Upper lobe of left lung (tissue), 6 donors: ENCODE data around the gene GSTT2. TPM values are rescaled to one million over a fixed set of nuclear protein-coding genes. Genes with fewer than 3 reads are reported as not detected.
A peak's percentile ranks its signal among the peaks of the same experiment; 100 is the strongest.
"Not testable (repeated sequence)": the region's sequence is repeated elsewhere in the genome, so short reads cannot be mapped to it uniquely, and the experiment has no call there.

ENCODE experiments used
- ATAC-seq, 2 donors: fragments of 200-7000 bp; cut with Tn5 transposase; one replicate each; pipeline ENCODE4 v1.9.1; 2022; ENCODE audit warnings: mild to moderate bottlenecking in 2 of 2, moderate library complexity in 2 of 2; ENCODE audit not compliant: low FRiP score in 2 of 2
- DNase-seq, 2 donors: peaks; one replicate each; pipeline ENCODE4 v3.0.0-alpha.2; 2019 to 2020
- H3K27ac ChIP-seq, 4 donors: fragments of 200-600 bp; sonication (generic); one replicate each; pipeline ENCODE4 v1.5.1; 2016 to 2019
- H3K27me3 ChIP-seq, 4 donors: fragments of 200-600 bp; sonication (generic); one replicate each; pipeline ENCODE4 v1.5.1; 2017 to 2019
- H3K36me3 ChIP-seq, 4 donors: fragments of 200-600 bp; sonication (generic); one replicate each; pipeline ENCODE4 v1.5.1; 2016 to 2019
- H3K4me1 ChIP-seq, 4 donors: fragments of 200-600 bp; sonication (generic); one replicate each; pipeline ENCODE4 v1.5.1; 2018 to 2019
- H3K4me3 ChIP-seq, 4 donors: fragments of 200-600 bp; sonication (generic); one replicate each; pipeline ENCODE4 v1.5.1; 2017 to 2019; ENCODE audit warnings: mild to moderate bottlenecking in 2 of 4, moderate library complexity in 1 of 4
- H3K9me3 ChIP-seq, 4 donors: fragments of 200-600 bp; sonication (generic); one replicate each; pipeline ENCODE4 v1.5.1; 2018 to 2019
- EP300 ChIP-seq, 4 donors: sonication (generic); formaldehyde crosslinking; IDR thresholded peaks; one replicate each; pipeline ENCODE4 v1.5.1; 2017; ENCODE audit warnings: antibody characterized with exemption in 4 of 4, control low read depth in 2 of 4
- POLR2A ChIP-seq, 4 donors: fragments of 450-650 bp; IDR thresholded peaks; one replicate each; pipeline ENCODE4 v1.5.1; 2016 to 2017; ENCODE audit warnings: antibody characterized with exemption in 4 of 4, mild to moderate bottlenecking in 2 of 4
- POLR2AphosphoS5 ChIP-seq, 2 donors: sonication (generic); formaldehyde crosslinking; IDR thresholded peaks; one replicate each; pipeline ENCODE4 v1.5.1; 2017; ENCODE audit warnings: antibody characterized with exemption in 2 of 2
- WGBS, 2 donors: methylation state at CpG; one replicate each; pipeline ENCODE4 v1.1.5; 2017 to 2018; 5-methylcytosine and 5-hydroxymethylcytosine counted together
- total RNA-seq, 6 donors: library from RNA; depleted of rRNA in 4 of 6; stranded (reverse); fragments of >200 nt in 4 of 6; gene quantifications; one replicate each; pipeline versions ENCODE4 v1.1.0 to v1.2.1, GENCODE V29; 2016 to 2021
- TF ChIP-seq, protein P1 (sequence below), 6 experiments: fragments of 450-650 bp in 4 of 6; fragments of 200-600 bp in 2 of 6; sonication (generic) in 2 of 6; IDR thresholded peaks; one replicate each; pipeline ENCODE4 v1.5.1; 2016 to 2019; ENCODE audit warnings: antibody characterized with exemption in 6 of 6
- donor health status: DM: no; HTN: no; CAD: no; lungs with moderate emphysema.
- donor health status: DM: no; HTN: yes; CAD: no; lungs with severe emphysema.

The GSTT2 gene
- total RNA-seq, 6 donors from 2014 or later: 0.29 to 0.88 TPM; not detected in 4

DNA sequence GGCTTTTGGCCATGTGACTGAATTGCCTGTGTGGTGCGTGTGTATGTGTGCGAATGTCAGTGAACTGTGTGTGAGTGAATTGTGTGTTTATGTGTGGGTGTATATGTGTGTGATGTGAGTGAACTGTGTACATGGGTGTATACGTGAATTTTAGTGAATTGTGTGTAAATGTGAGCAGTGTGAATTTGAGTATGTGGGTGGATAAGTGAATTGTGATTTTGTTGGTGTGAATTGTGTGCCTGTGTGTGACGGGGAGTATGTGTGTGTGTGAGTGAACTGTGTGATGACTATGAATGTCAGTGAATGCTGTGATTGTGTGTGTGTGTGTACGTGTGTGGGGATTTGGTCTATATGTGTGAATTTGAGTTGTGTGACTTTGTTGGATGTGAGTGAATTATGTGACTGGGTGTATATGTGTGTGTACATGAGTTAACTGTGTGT, 9.7 kb upstream of the GSTT2 start:
- ATAC-seq: no peak
- H3K36me3 ChIP-seq: peaks cover 3 to 28% (median 17%) of the 10 kb centered on the region in 4 donors
- TF ChIP-seq POLR2AphosphoS5 (IDR thresholded peaks at IDR 0.05) (no peak), POLR2A (IDR thresholded peaks at IDR 0.05) (no peak), EP300 (IDR thresholded peaks at IDR 0.05) (no peak)
- TF ChIP-seq, protein P1, sequence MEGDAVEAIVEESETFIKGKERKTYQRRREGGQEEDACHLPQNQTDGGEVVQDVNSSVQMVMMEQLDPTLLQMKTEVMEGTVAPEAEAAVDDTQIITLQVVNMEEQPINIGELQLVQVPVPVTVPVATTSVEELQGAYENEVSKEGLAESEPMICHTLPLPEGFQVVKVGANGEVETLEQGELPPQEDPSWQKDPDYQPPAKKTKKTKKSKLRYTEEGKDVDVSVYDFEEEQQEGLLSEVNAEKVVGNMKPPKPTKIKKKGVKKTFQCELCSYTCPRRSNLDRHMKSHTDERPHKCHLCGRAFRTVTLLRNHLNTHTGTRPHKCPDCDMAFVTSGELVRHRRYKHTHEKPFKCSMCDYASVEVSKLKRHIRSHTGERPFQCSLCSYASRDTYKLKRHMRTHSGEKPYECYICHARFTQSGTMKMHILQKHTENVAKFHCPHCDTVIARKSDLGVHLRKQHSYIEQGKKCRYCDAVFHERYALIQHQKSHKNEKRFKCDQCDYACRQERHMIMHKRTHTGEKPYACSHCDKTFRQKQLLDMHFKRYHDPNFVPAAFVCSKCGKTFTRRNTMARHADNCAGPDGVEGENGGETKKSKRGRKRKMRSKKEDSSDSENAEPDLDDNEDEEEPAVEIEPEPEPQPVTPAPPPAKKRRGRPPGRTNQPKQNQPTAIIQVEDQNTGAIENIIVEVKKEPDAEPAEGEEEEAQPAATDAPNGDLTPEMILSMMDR (IDR thresholded peaks at IDR 0.05): no peak
- no peak for DNase-seq
- H3K4me1 ChIP-seq: peaks cover 0 to 17% (median 3%) of the 10 kb centered on the region in 4 donors
- H3K9me3 ChIP-seq: no peaks in the 10 kb centered on the region
- no peak overlapping the region for H3K27ac ChIP-seq
- WGBS, 2 donors: 83 to 88% methylated on average over 5 of the region's 5 CpGs
- H3K27me3 ChIP-seq: no peaks in the 10 kb centered on the region
- H3K4me3 ChIP-seq: no peak overlapping the region

DNA sequence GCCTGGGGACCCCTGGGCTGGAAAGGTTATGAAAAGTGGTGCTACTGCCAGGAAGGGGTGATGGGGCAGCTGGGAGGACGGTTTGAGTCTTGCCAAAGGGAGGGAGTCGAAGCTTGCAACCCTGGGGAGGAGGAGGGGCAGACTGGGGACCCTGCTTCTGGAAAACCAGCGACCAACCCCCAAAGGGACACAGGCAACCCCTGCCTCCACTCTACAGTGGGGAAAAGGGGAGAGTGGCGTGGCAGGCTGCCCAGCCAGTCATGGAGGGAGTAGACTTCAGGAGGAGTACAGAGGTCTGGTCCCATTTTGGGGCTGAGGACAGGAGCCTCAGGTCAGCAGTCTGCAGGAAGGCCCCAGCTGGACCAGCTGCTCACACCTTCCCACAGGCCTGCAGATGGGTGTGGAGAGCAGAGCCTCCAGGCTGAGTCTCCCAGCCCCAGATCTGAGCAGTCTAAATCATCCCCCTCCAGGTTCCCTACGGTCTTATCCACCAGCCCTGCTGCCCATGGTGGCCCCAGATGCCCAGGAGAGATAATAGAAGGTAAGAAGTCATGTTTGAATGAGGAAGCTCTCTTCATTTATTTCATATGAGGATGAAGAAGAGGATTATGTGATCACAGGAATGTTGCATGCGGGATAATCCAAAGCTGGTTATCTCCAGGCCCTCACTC, 9.0 kb upstream of the GSTT2 start:
- H3K4me1 ChIP-seq: peaks cover 0 to 17% (median 3%) of the 10 kb centered on the region in 4 donors
- H3K27ac ChIP-seq: no peak overlapping the region
- no peaks in the 10 kb centered on the region for H3K9me3 ChIP-seq
- H3K27me3 ChIP-seq: no peaks in the 10 kb centered on the region
- peaks cover 3 to 28% (median 17%) of the 10 kb centered on the region in 4 donors for H3K36me3 ChIP-seq
- TF ChIP-seq POLR2AphosphoS5 (IDR thresholded peaks at IDR 0.05) (no peak), EP300 (IDR thresholded peaks at IDR 0.05) (no peak), POLR2A (IDR thresholded peaks at IDR 0.05) (no peak)
- TF ChIP-seq, protein P1 (IDR thresholded peaks at IDR 0.05): no peak
- no peak overlapping the region for H3K4me3 ChIP-seq
- WGBS, 2 donors: 82 to 86% methylated on average over 6 of the region's 6 CpGs
- ATAC-seq: no peak
- no peak for DNase-seq

DNA sequence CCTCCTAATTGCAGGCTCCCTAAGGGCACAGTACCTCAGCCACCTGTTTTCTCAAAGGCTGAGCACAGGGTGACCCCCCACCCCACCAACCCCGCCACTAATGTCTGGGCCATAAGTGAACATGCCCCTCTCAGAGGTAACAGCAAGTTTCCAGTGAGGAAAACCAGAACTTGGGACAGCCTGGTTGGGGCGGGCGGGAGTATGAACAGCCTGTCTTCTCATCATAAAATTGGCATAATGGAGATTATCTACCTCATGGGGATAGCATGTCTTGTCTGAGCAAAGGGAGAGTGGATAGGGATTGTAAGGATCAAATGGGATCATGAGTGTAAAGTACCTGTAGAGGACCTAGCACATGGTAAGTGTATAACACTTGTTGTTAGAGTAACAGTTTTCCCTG, 8.0 kb upstream of the GSTT2 start:
- not testable (repeated sequence) for H3K9me3 ChIP-seq, H3K4me3 ChIP-seq, H3K27ac ChIP-seq, H3K27me3 ChIP-seq, DNase-seq, ATAC-seq
- peaks cover 3 to 28% (median 17%) of the 10 kb centered on the region in 4 donors for H3K36me3 ChIP-seq
- WGBS, 2 donors: 96 to 100% methylated on average over 3 of the region's 3 CpGs
- peaks cover 0 to 17% (median 3%) of the 10 kb centered on the region in 4 donors for H3K4me1 ChIP-seq

DNA sequence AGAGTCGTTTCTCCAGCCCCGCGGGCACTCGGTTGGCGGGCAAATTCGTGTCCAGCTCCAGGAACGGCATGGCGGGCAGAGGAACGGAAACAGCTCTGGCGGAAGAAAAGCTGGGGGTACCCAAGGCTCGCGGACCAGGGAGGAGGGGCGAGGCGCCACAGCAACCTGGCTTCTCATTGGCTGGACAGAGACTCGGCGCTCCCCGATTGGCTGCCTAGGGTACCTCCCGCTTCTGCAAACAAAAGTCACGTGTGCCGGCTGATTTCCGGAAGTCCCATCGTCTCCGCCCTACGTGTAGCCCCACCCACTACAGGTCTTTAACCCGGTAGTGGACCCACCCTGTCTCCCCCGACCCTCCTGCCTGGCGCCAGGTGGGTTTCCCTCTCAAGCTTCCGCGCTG, 5.6 kb upstream of the GSTT2 start, which contains the start of gene DDT:
Gene DDT (minus strand): TSS at position 97 of the 400 bp plus-strand sequence. CDS start 27 bp downstream, at position 70.
- H3K36me3 ChIP-seq: peaks cover 3 to 25% (median 15%) of the 10 kb centered on the region in 4 donors
- not testable (repeated sequence) for H3K27ac ChIP-seq, H3K9me3 ChIP-seq, H3K27me3 ChIP-seq, DNase-seq, H3K4me3 ChIP-seq
- WGBS, 2 donors: no CpG with 5 or more reads among the region's 29 CpGs
- peaks cover 0 to 14% (median 3%) of the 10 kb centered on the region in 4 donors for H3K4me1 ChIP-seq
- peak; percentile 97 to 98 for ATAC-seq

DNA sequence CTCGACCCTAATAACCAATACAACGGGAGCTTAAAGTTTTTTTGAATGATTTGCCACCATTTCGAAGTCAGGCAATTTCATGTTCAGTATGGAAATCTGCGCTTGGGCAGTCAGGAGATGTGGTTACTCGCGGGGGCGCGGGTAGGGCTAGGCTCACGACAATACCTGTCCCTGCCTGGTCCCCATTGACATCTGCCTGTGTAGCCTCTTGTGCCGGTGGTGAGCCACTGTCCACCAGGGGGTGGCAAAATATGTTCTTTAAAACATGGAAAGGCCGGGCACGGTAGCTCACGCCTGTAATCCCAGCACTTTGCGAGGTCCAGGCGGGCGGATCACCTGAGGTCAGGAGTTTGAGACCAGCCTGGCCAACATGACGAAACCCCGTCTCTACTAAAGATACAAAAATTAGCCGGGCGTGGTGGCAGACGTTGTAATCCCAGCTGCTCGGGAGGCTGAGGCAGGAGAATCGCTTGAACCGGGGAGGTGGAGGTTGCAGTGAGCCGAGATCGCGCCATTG, 5.0 kb upstream of the GSTT2 start:
- H3K27me3 ChIP-seq, H3K9me3 ChIP-seq, H3K4me3 ChIP-seq, H3K4me1 ChIP-seq, H3K27ac ChIP-seq, DNase-seq: not testable (repeated sequence)
- peak; percentile 28 to 52 for ATAC-seq
- no CpG with 5 or more reads among the region's 27 CpGs for WGBS, 2 donors
- H3K36me3 ChIP-seq: peaks cover 3 to 20% (median 13%) of the 10 kb centered on the region in 4 donors

DNA sequence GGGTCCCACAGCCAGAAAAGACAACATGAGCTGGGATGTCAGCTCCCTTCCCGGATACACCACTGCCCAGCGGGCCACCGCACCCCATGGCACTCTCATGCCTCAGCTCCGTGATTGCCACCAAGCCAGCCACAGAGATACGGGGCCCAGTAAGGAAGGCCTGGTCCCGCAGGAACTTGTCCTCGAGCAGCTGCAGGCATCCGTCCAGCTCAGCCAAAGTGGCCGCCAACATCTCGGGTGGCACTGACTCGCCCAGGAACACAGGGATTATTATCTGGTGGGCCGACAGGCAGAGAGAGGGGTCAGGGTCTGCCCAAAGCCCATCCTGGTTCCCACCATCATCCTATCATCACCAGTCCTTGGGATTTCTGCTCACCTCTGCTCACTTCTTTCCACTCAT, 2.6 kb upstream of the GSTT2 start:
- not testable (repeated sequence) for H3K9me3 ChIP-seq, H3K4me1 ChIP-seq, H3K36me3 ChIP-seq, H3K27me3 ChIP-seq, H3K27ac ChIP-seq, ATAC-seq, H3K4me3 ChIP-seq
- peak in 1 of 2 donors; percentile 52 for DNase-seq
- no CpG with 5 or more reads among the region's 12 CpGs for WGBS, 2 donors

DNA sequence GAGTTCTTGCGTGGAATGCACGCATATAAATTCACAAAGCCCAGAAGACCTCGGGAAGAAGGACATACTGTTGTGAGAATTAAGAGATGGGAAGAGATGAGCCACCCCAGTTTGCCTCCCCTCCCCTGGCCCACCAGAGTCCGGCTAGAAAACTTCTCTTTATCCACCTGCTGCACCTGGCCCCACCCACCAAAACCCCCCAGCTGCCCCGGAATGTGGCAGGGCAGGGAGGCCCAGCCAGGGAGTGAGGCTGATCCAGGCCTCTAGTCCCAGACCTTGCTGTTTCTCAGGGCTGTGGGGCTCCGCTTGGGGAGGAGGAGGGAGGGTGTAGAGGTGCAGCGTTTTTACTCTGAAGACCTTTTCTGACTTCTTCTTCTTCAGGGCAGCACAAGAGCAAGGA, 633 bp downstream of the GSTT2 start:
- not testable (repeated sequence) for H3K27me3 ChIP-seq, H3K4me1 ChIP-seq, ATAC-seq, H3K9me3 ChIP-seq, H3K36me3 ChIP-seq, H3K4me3 ChIP-seq, DNase-seq, H3K27ac ChIP-seq
- 40% methylated on average over 5 of the region's 7 CpGs; no CpG with 5 or more reads in 1 of the 2 donors for whole genome bisulfite sequencing, 2 donors
